Sigmoid colon (tissue), 4 donors: ENCODE measurements around the gene COBLL1.

Experiments
- CTCF ChIP-seq, 4 experiments: fragments of 450-650 bp in 3 of 4; fragments of 200-600 bp in 1 of 4; IDR thresholded peaks; one replicate each; pipeline ENCODE4 v1.5.1; 2016 to 2019; ENCODE audit warnings: antibody characterized with exemption in 4 of 4, mild to moderate bottlenecking in 3 of 4, moderate library complexity in 2 of 4
- POLR2A ChIP-seq, 2 donors: fragments of 450-650 bp; IDR thresholded peaks; one replicate each; pipeline ENCODE4 v1.6.1; 2016; ENCODE audit warnings: antibody characterized with exemption in 2 of 2, mild to moderate bottlenecking in 2 of 2, moderate library complexity in 2 of 2
- POLR2AphosphoS5 ChIP-seq, 4 donors: sonication (generic); formaldehyde crosslinking; IDR thresholded peaks; one replicate each; pipeline ENCODE4 v1.6.1; 2017; ENCODE audit warnings: antibody characterized with exemption in 4 of 4

- no peak for TF ChIP-seq CTCF (IDR thresholded peaks at IDR 0.05)
- TF ChIP-seq POLR2A (IDR thresholded peaks at IDR 0.05): no peak
- no peak for TF ChIP-seq POLR2AphosphoS5 (IDR thresholded peaks at IDR 0.05)
Measured at GRCh38 chr2:164746713-164747112, 94.9 kb downstream of the COBLL1 start.
